Transverse colon (tissue), 4 donors: ENCODE measurements around the gene CACNA1A. TPM values are rescaled to one million over a fixed set of nuclear protein-coding genes. Genes with fewer than 3 reads are reported as not detected.

Experiments
- DNase-seq: peaks from one replicate; pipeline ENCODE4 v3.0.0-alpha.2; 2019
- H3K27ac ChIP-seq, 4 donors: fragments of 200-600 bp; sonication (generic); 2 replicates each; pipeline ENCODE4 v1.5.1; 2016 to 2018; ENCODE audit warnings: inconsistent platforms in 4 of 4
- H3K27me3 ChIP-seq: fragments of 200-600 bp; sonication (generic); 2 replicates; pipeline ENCODE4 v1.5.1; 2017; ENCODE audit warnings: inconsistent platforms
- H3K36me3 ChIP-seq, 4 donors: fragments of 200-600 bp; sonication (generic); 2 replicates each; pipeline ENCODE4 v1.5.1; 2017 to 2019; ENCODE audit warnings: inconsistent platforms in 4 of 4
- H3K4me1 ChIP-seq, 4 donors: fragments of 200-600 bp; sonication (generic); 2 replicates each; pipeline ENCODE4 v1.5.1; 2017 to 2020; ENCODE audit warnings: inconsistent platforms in 4 of 4
- H3K4me3 ChIP-seq, 4 donors: fragments of 200-600 bp; sonication (generic); 1 replicate in 1 of 4; 2 replicates in 3 of 4; pipeline versions ENCODE4 v1.5.1 to v1.6.1; 2017 to 2019; ENCODE audit warnings: inconsistent platforms in 4 of 4
- H3K9me3 ChIP-seq, 2 donors: fragments of 200-600 bp; sonication (generic); 2 replicates each; pipeline ENCODE4 v1.5.1; 2017 to 2019; ENCODE audit warnings: inconsistent platforms in 2 of 2
- CTCF ChIP-seq, 5 experiments: fragments of 200-600 bp in 3 of 5; fragments of 450-650 bp in 2 of 5; sonication (generic) in 3 of 5; IDR thresholded peaks; 1 replicate in 2 of 5; 2 replicates in 3 of 5; pipeline ENCODE4 v1.5.1; 2016 to 2017; ENCODE audit warnings: antibody characterized with exemption in 5 of 5, inconsistent platforms in 3 of 5, mild to moderate bottlenecking in 2 of 5, moderate library complexity in 1 of 5
- EP300 ChIP-seq: sonication (generic); formaldehyde crosslinking; IDR thresholded peaks from one replicate; pipeline ENCODE4 v1.6.1; 2017; ENCODE audit warnings: antibody characterized with exemption, low read depth
- POLR2A ChIP-seq: fragments of 450-650 bp; IDR thresholded peaks from one replicate; pipeline ENCODE4 v1.6.1; 2016; ENCODE audit warnings: antibody characterized with exemption, mild to moderate bottlenecking, moderate library complexity
- POLR2AphosphoS5 ChIP-seq, 3 donors: sonication (generic); formaldehyde crosslinking; IDR thresholded peaks; one replicate each; pipeline ENCODE4 v1.6.1; 2016; ENCODE audit warnings: antibody characterized with exemption in 3 of 3
- WGBS, 2 donors: methylation state at CpG; one replicate each; pipeline ENCODE4 v1.1.5; 2018; ENCODE audit warnings: low coverage in 1 of 2; 5-methylcytosine and 5-hydroxymethylcytosine counted together
- in situ Hi-C, 4 donors: fragments of 200-750 bp; cut with MboI; loops; one replicate each; pipeline versions ENCODE4 v1.15.0 to v1.15.1; 2017; ENCODE audit warnings: low sequenced_read_pairs in 3 of 4, low pct_ligation_motif_present in 1 of 4, low pct_unique_long_range_greater_than_20kb in 1 of 4
- intact Hi-C: fragments of 100-400 bp; cut with DNase I; formaldehyde crosslinking; loops from one replicate; pipeline ENCODE4 v1.15.1; 2023; ENCODE audit warnings: low total_unique reads
- total RNA-seq, 4 donors: library from RNA; depleted of rRNA; stranded (reverse); fragments of >200 nt; gene quantifications; one replicate each; pipeline ENCODE4 v1.1.0, GENCODE V29; 2016

The CACNA1A gene
- total RNA-seq, 4 donors from 2014 or later, result 2.9 to 15.7 (median 5.2) TPM

GRCh38 chr19:13318190-13318589, 188.1 kb downstream of the CACNA1A start:
- no peaks in the 10 kb centered on the region for H3K36me3 ChIP-seq
- no peak for DNase-seq
- H3K4me3 ChIP-seq, result no peak overlapping the region
- in situ Hi-C loops, result no loop called here
- peaks cover 0 to 2% of the 10 kb centered on the region in 2 donors for H3K9me3 ChIP-seq
- no peaks in the 10 kb centered on the region for H3K4me1 ChIP-seq
- no peaks in the 10 kb centered on the region for H3K27me3 ChIP-seq
- no peak overlapping the region for H3K27ac ChIP-seq
- WGBS, 2 donors, result 64 to 100% methylated on average over 1 to 4 of the region's 4 CpGs
- intact Hi-C loops, result no loop called here
- TF ChIP-seq CTCF (IDR thresholded peaks at IDR 0.05) (no peak), EP300 (no peak), POLR2AphosphoS5 (IDR thresholded peaks at IDR 0.05) (no peak), POLR2A (no peak)

GRCh38 chr19:13315495-13315894, 190.8 kb downstream of the CACNA1A start:
- DNase-seq, result peak; percentile 8
- no peak overlapping the region for H3K27ac ChIP-seq
- no peaks in the 10 kb centered on the region for H3K27me3 ChIP-seq
- H3K36me3 ChIP-seq, result no peaks in the 10 kb centered on the region
- no peak for TF ChIP-seq POLR2A
- TF ChIP-seq POLR2AphosphoS5 (IDR thresholded peaks at IDR 0.05), result no peak
- no peak for TF ChIP-seq CTCF (IDR thresholded peaks at IDR 0.05)
- no peak for TF ChIP-seq EP300
- in situ Hi-C loops, result no loop called here
- no peaks in the 10 kb centered on the region for H3K9me3 ChIP-seq
- no peak overlapping the region for H3K4me3 ChIP-seq
- H3K4me1 ChIP-seq, result no peaks in the 10 kb centered on the region
- intact Hi-C loops, result no loop called here
- 47 to 49% methylated on average over 3 to 4 of the region's 4 CpGs for WGBS, 2 donors

- intact Hi-C loops (no loop called here), in situ Hi-C loops (no loop called here)
- H3K27me3 ChIP-seq, result no peaks in the 10 kb centered on the region
- no peaks in the 10 kb centered on the region for H3K9me3 ChIP-seq
- DNase-seq, result no peak
- H3K4me3 ChIP-seq, result no peak overlapping the region
- H3K4me1 ChIP-seq, result no peaks in the 10 kb centered on the region
- no peak overlapping the region for H3K27ac ChIP-seq
- WGBS, 2 donors, result 0 to 73% methylated on average over 1 to 3 of the region's 3 CpGs
- no peaks in the 10 kb centered on the region for H3K36me3 ChIP-seq
- TF ChIP-seq EP300 (no peak), POLR2A (no peak), POLR2AphosphoS5 (IDR thresholded peaks at IDR 0.05) (no peak), CTCF (IDR thresholded peaks at IDR 0.05) (no peak)
Measured at GRCh38 chr19:13314761-13315160, 191.5 kb downstream of the CACNA1A start.

GRCh38 chr19:13313875-13314274, 192.4 kb downstream of the CACNA1A start:
- Histone ChIP-seq H3K36me3 (no peaks in the 10 kb centered on the region), H3K4me1 (no peaks in the 10 kb centered on the region), H3K9me3 (no peaks in the 10 kb centered on the region), H3K4me3 (no peak overlapping the region), H3K27ac (no peak overlapping the region), H3K27me3 (no peaks in the 10 kb centered on the region)
- WGBS, 2 donors, result 70 to 92% methylated on average over 2 of the region's 2 CpGs
- DNase-seq, result no peak
- in situ Hi-C loops (no loop called here), intact Hi-C loops (no loop called here)
- TF ChIP-seq EP300, result no peak
- no peak for TF ChIP-seq CTCF (IDR thresholded peaks at IDR 0.05)
- no peak for TF ChIP-seq POLR2A
- TF ChIP-seq POLR2AphosphoS5 (IDR thresholded peaks at IDR 0.05), result no peak
